ENCODE results near the gene GUCY1A1. TPM values are rescaled to one million over a fixed set of nuclear protein-coding genes. Genes with fewer than 3 reads are reported as not detected.

GUCY1A1 gene, protein sequence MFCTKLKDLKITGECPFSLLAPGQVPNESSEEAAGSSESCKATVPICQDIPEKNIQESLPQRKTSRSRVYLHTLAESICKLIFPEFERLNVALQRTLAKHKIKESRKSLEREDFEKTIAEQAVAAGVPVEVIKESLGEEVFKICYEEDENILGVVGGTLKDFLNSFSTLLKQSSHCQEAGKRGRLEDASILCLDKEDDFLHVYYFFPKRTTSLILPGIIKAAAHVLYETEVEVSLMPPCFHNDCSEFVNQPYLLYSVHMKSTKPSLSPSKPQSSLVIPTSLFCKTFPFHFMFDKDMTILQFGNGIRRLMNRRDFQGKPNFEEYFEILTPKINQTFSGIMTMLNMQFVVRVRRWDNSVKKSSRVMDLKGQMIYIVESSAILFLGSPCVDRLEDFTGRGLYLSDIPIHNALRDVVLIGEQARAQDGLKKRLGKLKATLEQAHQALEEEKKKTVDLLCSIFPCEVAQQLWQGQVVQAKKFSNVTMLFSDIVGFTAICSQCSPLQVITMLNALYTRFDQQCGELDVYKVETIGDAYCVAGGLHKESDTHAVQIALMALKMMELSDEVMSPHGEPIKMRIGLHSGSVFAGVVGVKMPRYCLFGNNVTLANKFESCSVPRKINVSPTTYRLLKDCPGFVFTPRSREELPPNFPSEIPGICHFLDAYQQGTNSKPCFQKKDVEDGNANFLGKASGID
- under 1 TPM in 1 of 2 experiments, not detected in 1; 0.18 TPM for total RNA-seq

DNA sequence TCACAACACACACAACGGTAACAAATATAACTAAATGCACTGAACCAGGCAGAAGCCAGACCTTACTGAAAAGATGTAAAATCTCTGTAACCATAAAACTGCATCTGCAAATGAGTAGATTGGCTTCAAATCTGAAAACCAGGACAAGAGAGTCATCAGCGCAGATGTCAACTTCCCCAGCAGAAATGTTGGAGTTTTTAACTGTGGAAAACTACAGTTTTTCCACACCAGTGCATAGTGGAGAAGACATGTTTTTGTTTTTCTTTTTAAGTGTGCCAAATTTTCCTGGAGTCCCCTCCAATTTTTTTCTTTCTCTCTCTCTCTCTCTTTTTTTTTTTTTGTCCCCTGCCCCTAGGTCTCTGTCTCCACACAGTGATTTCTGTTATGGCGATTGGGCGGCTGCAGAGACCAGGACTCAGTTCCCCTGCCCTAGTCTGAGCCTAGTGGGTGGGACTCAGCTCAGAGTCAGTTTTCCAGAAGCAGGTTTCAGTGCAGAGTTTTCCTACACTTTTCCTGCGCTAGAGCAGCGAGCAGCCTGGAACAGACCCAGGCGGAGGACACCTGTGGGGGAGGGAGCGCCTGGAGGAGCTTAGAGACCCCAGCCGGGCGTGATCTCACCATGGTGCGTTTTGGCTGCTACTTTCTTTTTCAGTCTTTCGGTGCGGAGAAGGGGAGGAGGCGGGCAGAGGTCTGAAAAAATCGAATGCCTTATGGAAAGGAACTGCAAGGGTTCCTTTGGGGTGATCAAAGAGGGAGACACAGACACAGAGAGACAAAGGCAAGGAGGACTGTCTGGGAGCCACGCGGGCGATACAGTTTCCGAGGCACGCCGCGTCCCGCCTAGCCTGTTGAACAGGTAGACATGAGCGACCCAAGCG is at the start of gene GUCY1A1:
Gene GUCY1A1 (plus strand): TSS at position 505 of the 878 bp plus-strand sequence. CDS start 30,020 bp downstream, outside the sequence.

DNA sequence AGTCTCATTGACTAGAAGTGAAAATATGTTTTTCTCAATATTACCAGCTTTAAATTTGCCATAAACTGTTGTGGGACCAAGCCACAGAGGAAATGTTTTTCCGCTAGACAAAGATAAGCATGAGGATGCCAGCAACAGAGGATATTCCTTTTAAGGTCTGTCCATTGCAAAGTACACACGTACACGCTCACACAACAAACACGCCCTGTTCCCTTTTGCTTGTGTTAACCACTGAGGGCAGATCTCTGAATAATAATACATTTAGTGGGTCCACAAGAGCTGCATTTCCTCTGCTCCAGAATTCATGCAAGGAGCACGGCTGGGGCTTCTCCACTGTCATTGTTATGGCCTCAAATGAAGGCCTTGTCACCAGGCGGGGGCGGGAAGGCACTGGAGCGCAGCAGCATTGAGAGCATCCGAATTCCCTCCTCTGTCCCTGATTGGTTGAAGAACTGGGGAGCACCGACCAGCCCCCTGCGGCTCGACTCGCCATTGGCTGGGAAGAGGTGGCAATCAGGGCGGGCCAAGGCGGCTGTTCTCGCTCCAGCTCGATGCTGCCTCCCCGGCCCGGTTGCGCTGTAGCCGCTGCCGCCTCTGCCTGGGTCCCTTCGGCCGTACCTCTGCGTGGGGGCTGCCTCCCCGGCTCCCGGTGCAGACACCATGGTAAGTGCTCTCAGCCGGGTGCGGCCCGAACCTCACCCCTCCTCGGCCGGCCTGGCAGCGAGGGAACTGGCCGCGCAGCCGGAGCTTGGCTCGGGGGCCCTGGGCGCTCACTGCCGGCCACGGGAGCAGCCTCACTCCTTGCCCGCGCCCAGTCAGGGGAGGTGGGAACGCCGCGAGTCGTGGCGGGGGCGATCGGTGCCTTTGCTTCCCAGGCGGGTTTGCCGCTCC is 92.1 kb downstream of the GUCY1A1 start, which contains the start of gene GUCY1B1:
Gene GUCY1B1 (plus strand): TSS at position 541 of the 891 bp plus-strand sequence. CDS start 120 bp downstream, at position 661.

Other genes starting within 250 kb of the GUCY1A1 start
- under 1 TPM; 0.10 to 0.14 TPM for gene GUCY1B1, start 92.2 kb downstream of the GUCY1A1 start, total RNA-seq
- not detected for gene ASIC5, start 199.4 kb downstream of the GUCY1A1 start, total RNA-seq
- gene TDO2, start 236.8 kb downstream of the GUCY1A1 start, total RNA-seq: not detected